Prostate gland (tissue), 2 donors: Measurements from ENCODE around the gene TBC1D14. TPM values are rescaled to one million over a fixed set of nuclear protein-coding genes. Genes with fewer than 3 reads are reported as not detected.

Source experiments
- DNase-seq: peaks from one replicate; pipeline ENCODE4 v3.0.0-alpha.2; 2019; ENCODE audit warnings: low spot score
- H3K27ac ChIP-seq, 2 donors: fragments of 200-600 bp; sonication (generic); 2 replicates each; pipeline ENCODE4 v1.5.1; 2017 to 2019
- H3K27me3 ChIP-seq: fragments of 200-600 bp; sonication (generic); replicated peaks from 2 replicates; pipeline ENCODE4 v1.5.1; 2019; ENCODE audit not compliant: insufficient read depth
- H3K36me3 ChIP-seq, 2 donors: fragments of 200-600 bp; sonication (generic); 1 replicate in 1 of 2; 2 replicates in 1 of 2; pipeline versions ENCODE4 v1.5.1 to v1.8.1; 2017 to 2019
- H3K4me1 ChIP-seq: fragments of 200-600 bp; sonication (generic); replicated peaks from 2 replicates; pipeline ENCODE4 v1.5.1; 2019
- H3K4me3 ChIP-seq, 2 donors: fragments of 200-600 bp; sonication (generic); 2 replicates each; pipeline ENCODE4 v1.5.1; 2017 to 2019
- H3K9me3 ChIP-seq: fragments of 200-600 bp; sonication (generic); 2 replicates; pipeline ENCODE4 v1.5.1; 2017
- CTCF ChIP-seq, 4 experiments: fragments of 200-600 bp in 2 of 4; fragments of 450-650 bp in 2 of 4; sonication (generic) in 2 of 4; IDR thresholded peaks; 1 replicate in 3 of 4; 2 replicates in 1 of 4; pipeline ENCODE4 v1.5.1; 2016 to 2019; ENCODE audit warnings: antibody characterized with exemption in 4 of 4, mild to moderate bottlenecking in 2 of 4, moderate library complexity in 2 of 4
- POLR2A ChIP-seq: fragments of 450-650 bp; IDR thresholded peaks from one replicate; pipeline ENCODE4 v1.6.1; 2016; ENCODE audit warnings: antibody characterized with exemption, mild to moderate bottlenecking
- POLR2AphosphoS5 ChIP-seq: sonication (generic); formaldehyde crosslinking; IDR thresholded peaks from one replicate; pipeline ENCODE4 v1.6.1; 2017; ENCODE audit warnings: antibody characterized with exemption
- WGBS: methylation state at CpG from one replicate; pipeline ENCODE4 v1.1.5; 2018; 5-methylcytosine and 5-hydroxymethylcytosine counted together
- intact Hi-C: fragments of 100-400 bp; cut with DNase I; formaldehyde crosslinking; loops from one replicate; pipeline ENCODE4 v1.14.2; 2022
- total RNA-seq, 2 donors: library from RNA; depleted of rRNA; stranded (reverse); fragments of >200 nt; gene quantifications; one replicate each; pipeline ENCODE4 v1.1.0, GENCODE V29; 2016

TBC1D14 gene
- total RNA-seq, 2 donors from 2014 or later = 56.2 to 90.5 TPM

GRCh38 chr4:7003879-7004240 is 94.2 kb downstream of the TBC1D14 start:
- Histone ChIP-seq H3K27me3 (no peaks in the 10 kb centered on the region), H3K4me3 (no peak overlapping the region), H3K27ac (no peak overlapping the region), H3K4me1 (no peaks in the 10 kb centered on the region), H3K36me3 (peaks cover 9 to 13% of the 10 kb centered on the region in 2 donors), H3K9me3 (no peaks in the 10 kb centered on the region)
- 68% methylated on average over 8 of the region's 8 CpGs for WGBS
- DNase-seq = no peak
- intact Hi-C loops = no loop called here
- TF ChIP-seq CTCF (IDR thresholded peaks at IDR 0.05) = no peak
- TF ChIP-seq POLR2AphosphoS5 = no peak
- no peak for TF ChIP-seq POLR2A

GRCh38 chr4:7004331-7004730 is 94.7 kb downstream of the TBC1D14 start:
- no peak for DNase-seq
- intact Hi-C loops = no loop called here
- Histone ChIP-seq H3K27me3 (no peaks in the 10 kb centered on the region), H3K9me3 (no peaks in the 10 kb centered on the region), H3K36me3 (peaks cover 9 to 13% of the 10 kb centered on the region in 2 donors), H3K4me1 (no peaks in the 10 kb centered on the region), H3K4me3 (no peak overlapping the region), H3K27ac (no peak overlapping the region)
- WGBS = 60% methylated on average over 4 of the region's 4 CpGs
- TF ChIP-seq POLR2AphosphoS5 = no peak
- TF ChIP-seq CTCF (IDR thresholded peaks at IDR 0.05) = no peak
- TF ChIP-seq POLR2A = no peak

DNA sequence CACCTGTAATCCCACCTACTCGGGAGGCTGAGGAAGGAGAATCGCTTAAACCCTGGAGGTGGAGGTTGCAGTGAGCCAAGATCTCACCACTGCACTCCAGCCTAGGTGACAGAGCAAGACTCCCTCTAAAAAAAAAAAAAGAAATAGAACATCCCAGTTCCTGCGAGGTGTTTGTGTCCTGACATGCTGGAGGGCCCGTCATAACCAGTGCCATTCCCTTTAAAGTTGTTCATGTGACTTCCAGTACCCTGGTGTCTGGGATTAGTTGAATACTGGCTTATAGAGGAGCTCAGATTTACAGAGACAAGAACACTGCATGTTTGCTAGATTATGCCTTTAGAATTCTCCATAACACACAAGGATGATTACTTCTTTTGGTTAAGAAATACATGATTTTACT is 95.9 kb downstream of the TBC1D14 start:
- WGBS = 62% methylated on average over 4 of the region's 4 CpGs
- TF ChIP-seq POLR2AphosphoS5 (no peak), POLR2A (no peak), CTCF (IDR thresholded peaks at IDR 0.05) (no peak)
- no peak for DNase-seq
- intact Hi-C loops = no loop called here
- H3K36me3 ChIP-seq = peaks cover 2 to 5% of the 10 kb centered on the region in 2 donors
- H3K4me1 ChIP-seq = no peaks in the 10 kb centered on the region
- no peaks in the 10 kb centered on the region for H3K27me3 ChIP-seq
- no peak overlapping the region for H3K4me3 ChIP-seq
- no peaks in the 10 kb centered on the region for H3K9me3 ChIP-seq
- H3K27ac ChIP-seq = no peak overlapping the region

- no peak for TF ChIP-seq CTCF (IDR thresholded peaks at IDR 0.05)
- TF ChIP-seq POLR2AphosphoS5 = no peak
- no peak for TF ChIP-seq POLR2A
- Histone ChIP-seq H3K36me3 (no peaks in the 10 kb centered on the region), H3K9me3 (no peaks in the 10 kb centered on the region), H3K4me3 (no peak overlapping the region), H3K27ac (no peak overlapping the region), H3K27me3 (no peaks in the 10 kb centered on the region), H3K4me1 (no peaks in the 10 kb centered on the region)
- no peak for DNase-seq
- intact Hi-C loops = no loop called here
- WGBS = 15% methylated on average over 3 of the region's 3 CpGs
These were observed 96.8 kb downstream of the TBC1D14 start for GRCh38 chr4:7006411-7006810.

DNA sequence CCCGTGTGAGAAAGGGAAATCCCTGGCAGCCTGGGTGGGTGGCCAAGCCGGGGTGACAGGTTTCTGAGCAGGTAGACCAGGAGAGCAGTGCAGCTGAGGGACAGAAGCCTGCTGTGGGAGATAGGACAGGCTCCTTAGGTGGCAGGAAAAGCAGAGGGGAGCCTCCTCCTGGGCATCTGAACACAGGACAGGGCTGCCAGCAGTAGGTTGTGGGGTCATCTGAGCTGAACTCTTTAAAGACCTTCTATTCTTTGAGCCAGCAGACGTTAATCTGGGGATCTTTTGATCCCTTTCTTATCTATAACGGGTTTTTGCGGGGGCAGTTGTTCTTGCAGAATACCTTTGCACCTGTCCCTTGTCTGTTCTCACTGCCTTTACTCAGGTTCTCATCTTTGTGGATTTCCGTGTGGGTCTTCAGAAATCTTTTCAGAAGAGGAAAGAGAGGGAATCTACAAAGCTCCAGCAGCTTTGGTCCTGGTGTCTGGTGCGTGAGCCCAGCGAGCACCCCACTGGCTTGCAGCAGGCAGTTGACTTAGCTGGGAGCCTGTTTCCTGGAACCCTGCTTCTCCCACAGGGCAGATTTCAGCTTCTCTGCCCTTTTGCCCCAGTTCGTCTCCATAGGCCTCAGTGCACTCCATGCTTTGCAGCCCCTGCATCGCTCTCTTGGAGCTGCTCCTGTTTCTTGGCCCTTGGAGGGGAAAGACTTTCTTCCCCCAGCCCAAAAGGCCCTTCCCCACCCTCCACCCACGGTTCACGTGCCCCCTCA is 97.7 kb downstream of the TBC1D14 start:
- Histone ChIP-seq H3K36me3 (no peaks in the 10 kb centered on the region), H3K9me3 (no peaks in the 10 kb centered on the region), H3K4me1 (no peaks in the 10 kb centered on the region), H3K4me3 (no peak overlapping the region), H3K27me3 (no peaks in the 10 kb centered on the region), H3K27ac (no peak overlapping the region)
- DNase-seq = no peak
- TF ChIP-seq CTCF (IDR thresholded peaks at IDR 0.05) = no peak
- TF ChIP-seq POLR2A = no peak
- no peak for TF ChIP-seq POLR2AphosphoS5
- intact Hi-C loops = no loop called here
- 80% methylated on average over 12 of the region's 12 CpGs for WGBS
